ENCODE measurements around the gene WEE1.

WEE1 gene

GRCh38 chr11:9567401-9567800, 6.1 kb upstream of the WEE1 start:
- no peak for DNase-seq

- no peak for DNase-seq
These were observed 5.2 kb upstream of the WEE1 start for GRCh38 chr11:9568161-9568853.

GRCh38 chr11:9568854-9569587, 4.4 kb upstream of the WEE1 start:
- peak; percentile 88 for DNase-seq

DNA sequence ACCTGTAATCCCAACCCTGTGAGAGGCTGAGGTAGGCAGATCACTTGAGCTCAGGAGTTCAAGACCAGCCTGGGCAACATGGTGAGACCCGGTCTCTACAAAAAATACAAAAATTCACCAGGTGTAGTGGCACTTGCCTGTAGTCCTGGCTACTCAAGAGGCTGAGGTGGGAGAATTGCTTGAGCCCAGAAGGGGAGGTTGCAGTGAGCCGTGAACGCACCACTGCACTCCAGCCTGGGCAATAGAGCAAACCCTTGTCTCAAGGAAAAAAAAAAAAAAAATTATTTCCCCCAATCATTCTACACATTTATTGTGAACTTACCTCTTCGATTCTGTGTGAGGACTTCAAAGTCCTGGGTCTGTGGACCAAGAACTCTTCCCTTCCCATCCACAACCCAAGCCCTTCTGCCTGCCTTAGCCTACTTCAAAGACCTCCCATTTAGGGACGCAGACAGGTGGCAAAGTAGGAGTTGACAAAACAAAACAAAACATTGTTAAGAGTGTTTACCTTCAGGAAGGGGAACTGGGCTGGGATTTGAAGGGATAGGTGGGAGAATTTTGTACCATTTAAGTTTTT, 3.8 kb upstream of the WEE1 start:
- no peak for DNase-seq

- no peak for DNase-seq
These were observed 3.0 kb upstream of the WEE1 start for GRCh38 chr11:9570313-9571025.

DNA sequence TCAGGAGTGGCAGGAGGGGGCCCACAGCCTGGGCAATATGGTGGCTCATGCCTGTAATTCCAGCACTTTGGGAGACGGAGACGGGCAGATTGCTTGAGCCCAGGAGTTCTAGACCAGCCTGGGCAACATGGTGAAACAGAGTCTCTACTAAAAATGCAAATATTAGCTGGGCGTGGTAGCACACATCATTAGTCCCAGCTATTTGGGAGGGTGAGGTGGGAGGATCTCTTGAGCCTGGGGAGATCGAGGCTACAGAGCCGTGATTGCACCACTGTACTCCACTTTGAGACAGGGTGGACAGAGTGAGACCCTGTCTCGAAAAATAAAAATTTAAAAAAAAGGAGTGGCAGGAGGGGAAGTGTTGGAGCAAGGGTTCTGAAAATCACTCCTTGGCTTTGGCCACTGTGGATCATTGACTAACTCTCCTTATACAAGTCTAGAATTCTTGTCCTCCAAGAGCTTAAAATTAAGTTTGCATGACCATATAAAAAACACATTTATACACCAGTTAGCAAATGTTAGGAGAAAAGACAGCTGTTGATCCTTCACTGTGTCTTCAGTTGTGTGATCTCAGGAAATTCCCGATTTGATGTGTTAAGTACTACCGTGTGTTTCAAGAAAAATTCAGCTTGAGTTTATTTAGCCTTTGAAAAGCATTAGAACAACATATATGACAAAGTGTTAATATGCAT, 2.3 kb upstream of the WEE1 start:
- DNase-seq: no peak

GRCh38 chr11:9571763-9572115, 1.7 kb upstream of the WEE1 start:
- no peak for DNase-seq

DNA sequence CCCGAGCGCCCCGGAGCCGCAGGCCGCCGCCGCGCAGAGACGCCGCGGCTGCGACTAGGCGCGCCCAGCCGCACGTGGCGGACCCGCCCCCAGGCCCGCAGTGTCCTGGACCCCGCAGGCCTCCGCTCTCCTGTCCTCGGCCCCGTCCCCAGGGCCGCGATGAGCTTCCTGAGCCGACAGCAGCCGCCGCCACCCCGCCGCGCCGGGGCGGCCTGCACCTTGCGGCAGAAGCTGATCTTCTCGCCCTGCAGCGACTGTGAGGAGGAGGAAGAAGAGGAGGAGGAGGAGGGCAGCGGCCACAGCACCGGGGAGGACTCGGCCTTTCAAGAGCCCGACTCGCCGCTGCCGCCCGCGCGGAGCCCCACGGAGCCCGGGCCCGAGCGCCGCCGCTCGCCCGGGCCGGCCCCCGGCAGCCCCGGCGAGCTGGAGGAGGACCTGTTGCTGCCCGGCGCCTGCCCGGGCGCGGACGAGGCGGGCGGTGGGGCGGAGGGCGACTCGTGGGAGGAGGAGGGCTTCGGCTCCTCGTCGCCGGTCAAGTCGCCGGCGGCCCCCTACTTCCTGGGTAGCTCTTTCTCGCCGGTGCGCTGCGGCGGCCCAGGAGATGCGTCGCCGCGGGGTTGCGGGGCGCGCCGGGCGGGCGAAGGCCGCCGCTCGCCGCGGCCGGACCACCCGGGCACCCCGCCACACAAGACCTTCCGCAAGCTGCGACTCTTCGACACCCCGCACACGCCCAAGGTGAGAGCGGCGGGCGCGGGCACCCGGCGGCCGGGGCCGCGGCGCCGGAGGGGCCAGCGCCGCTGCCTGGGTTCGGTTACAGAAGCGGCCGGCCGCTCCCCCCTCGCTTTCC, 528 bp downstream of the WEE1 start:
- no peak for DNase-seq

GRCh38 chr11:9574622-9575259, 1.3 kb downstream of the WEE1 start:
- no peak for DNase-seq

DNA sequence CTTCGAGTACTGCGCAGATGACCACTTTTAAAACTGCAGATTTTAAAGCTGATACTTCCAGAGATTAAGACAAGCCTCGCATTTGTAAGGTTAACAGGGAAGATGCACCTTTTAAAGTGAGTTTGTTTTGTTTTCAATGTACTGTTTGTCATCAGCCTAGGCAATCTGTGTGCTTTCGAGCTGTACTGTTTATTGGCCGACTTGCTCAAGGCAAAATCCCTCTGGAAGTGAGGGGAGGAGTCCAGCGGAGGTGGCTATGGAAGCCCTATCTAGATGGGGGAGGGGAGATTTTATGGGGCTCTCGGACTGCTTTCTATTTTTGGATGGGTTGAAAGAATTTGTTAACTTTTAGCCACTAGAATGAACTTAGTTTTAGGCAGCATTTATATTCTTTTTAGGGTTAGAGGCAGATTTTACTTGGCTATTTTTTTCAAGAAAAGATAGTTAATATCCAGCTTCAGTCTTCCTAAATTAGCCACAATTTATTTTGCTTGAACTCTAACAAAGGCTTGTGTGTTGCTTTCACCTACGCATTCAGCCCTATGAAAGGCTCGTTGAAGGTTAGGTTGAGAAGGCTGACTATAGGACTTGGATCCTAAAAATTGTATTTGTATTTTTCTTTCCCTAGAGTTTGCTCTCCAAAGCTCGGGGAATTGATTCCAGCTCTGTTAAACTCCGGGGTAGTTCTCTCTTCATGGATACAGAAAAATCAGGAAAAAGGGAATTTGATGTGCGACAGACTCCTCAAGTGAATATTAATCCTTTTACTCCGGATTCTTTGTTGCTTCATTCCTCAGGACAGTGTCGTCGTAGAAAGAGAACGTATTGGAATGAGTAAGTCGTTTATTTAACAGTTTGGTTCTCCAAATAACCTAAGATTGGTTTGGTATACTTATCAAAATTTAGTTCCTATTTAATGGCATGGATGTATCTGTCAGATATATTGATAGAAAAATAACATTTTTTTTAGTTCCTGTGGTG, 2.1 kb downstream of the WEE1 start:
- peak; percentile 82 for DNase-seq

DNA sequence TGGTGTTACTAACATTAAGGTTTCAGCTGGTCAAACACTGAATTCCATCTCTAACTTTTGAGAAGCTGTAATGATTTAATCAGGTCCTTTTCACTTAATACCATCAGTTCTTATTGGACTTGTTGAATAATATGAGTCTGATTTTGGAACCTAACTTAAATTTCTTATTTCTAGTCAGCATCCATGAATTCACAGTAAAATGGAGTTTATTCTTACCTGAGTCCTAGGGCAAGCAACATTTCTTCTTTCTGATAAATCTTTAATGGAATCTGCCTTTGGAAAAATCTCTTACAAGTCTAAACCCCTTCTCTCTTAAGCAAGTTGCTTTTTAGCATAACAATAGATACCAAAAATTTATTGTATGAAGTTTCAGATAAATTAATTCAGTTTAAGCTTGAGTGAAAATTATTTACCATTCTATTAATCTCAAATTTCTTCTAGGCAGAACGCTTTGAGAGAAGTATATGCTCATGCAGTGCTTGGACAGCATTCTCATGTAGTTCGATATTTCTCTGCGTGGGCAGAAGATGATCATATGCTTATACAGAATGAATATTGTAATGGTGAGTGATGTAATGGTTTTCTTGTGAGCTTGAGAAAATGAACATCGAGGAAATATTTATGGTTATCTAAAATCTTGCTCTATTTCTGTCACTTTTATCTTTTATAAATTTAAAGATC, 3.4 kb downstream of the WEE1 start:
- no peak for DNase-seq

- DNase-seq: no peak
These were observed 4.1 kb downstream of the WEE1 start for GRCh38 chr11:9577556-9577955.

GRCh38 chr11:9580894-9581293, 7.4 kb downstream of the WEE1 start:
- no peak for DNase-seq

DNA sequence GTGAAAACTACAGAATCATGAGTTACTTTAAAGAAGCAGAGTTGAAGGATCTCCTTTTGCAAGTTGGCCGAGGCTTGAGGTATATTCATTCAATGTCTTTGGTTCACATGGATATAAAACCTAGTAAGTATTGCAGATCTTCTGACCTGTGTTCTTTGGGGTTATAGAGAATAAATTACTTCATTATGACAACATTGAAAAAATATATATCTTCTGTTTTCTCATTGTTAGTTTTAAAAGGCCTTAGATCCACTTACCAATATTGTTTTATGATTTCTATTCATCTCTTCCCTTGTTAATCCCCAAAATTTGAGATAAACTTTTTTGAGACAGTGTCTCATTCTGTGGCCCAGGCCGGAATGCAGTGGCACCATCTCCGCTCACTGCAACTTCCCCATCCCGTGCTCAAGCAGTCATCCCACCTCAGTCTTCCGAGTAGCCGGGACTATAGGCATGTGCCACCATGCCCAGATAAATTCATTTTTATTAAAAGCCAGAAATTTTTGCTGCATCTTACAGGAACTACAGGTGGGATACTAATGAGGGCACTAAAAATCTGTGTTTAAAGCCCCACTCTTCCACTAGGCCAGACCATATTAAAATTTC, 8.2 kb downstream of the WEE1 start:
- no peak for DNase-seq

- no peak for DNase-seq
These were observed 17.2 kb downstream of the WEE1 start for GRCh38 chr11:9590717-9591116.

- DNase-seq: peak; percentile 39
These were observed 21.0 kb downstream of the WEE1 start for GRCh38 chr11:9594267-9595046.

DNA sequence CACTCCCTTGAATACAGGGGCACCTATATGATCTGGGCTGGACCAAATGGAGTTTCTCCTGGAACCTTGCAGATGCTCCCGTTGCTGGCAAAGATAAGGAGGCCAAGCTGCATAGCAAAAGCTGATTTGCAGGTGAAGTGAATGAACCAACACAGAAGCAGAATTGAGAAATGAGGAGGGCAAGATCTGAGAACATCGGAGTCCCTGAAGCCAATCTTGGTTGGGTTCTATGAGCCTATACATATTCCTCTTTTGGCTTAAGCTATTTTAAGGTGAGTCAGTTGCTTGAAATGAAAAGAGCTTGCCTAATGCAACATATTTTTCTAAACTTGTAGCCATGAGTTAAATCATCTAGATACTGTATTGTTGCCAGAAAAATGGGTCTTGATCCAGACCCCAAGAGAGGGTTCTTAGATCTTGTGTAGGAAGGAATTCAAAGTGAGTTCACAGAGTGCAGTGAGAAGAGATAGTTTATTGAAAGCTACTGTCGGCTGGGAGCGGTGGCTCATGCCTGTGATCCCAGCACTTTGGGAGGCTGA, 23.5 kb downstream of the WEE1 start:
- DNase-seq: peak; percentile 42

DNA sequence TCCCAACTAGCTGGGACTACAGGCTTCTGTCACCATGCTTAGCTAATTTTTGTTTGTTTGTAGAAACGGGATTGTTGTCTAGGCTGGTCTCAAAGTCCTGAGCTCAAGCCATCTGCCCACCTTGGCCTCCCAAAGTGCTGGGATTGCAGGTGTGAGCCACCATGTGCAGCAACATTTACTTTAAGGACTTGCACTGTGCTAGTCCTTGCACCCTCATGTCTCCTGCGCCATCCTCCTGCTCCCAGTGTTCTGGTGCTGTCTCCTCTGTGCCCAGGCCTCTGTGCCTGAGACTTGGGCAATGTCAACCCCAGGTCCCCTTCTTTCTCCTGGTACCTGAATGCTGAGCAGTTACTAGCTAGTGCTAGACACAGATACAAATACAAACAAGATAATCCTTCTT, 26.7 kb downstream of the WEE1 start:
- DNase-seq: no peak
